GM19023 (cell line): ENCODE data around the gene DHX40.
"Not testable (repeated sequence)": the region's sequence is repeated elsewhere in the genome, so short reads cannot be mapped to it uniquely, and the experiment has no call there.

Experiments
- ATAC-seq: cut with Tn5 transposase; IDR thresholded peaks from one replicate; pipeline ENCODE4 v1.9.1; 2021; ENCODE audit warnings: mild to moderate bottlenecking, moderate library complexity; ENCODE audit not compliant: unreplicated experiment

DHX40 gene

GRCh38 chr17:59558953-59559352 lies 6.5 kb upstream of the DHX40 start:
- ATAC-seq, result no peak

GRCh38 chr17:59561042-59561441 lies 4.4 kb upstream of the DHX40 start:
- ATAC-seq, result no peak

GRCh38 chr17:59565959-59566324 lies 532 bp downstream of the DHX40 start:
- peak; percentile 32 for ATAC-seq

- ATAC-seq, result not testable (repeated sequence)
These were observed 3.7 kb downstream of the DHX40 start for GRCh38 chr17:59569151-59569550.

GRCh38 chr17:59572301-59572924 lies 7.0 kb downstream of the DHX40 start:
- no peak for ATAC-seq

GRCh38 chr17:59584168-59584567 lies 18.8 kb downstream of the DHX40 start:
- ATAC-seq, result not testable (repeated sequence)

- ATAC-seq, result no peak
These were observed 34.8 kb downstream of the DHX40 start for GRCh38 chr17:59600169-59600568.

- ATAC-seq, result no peak
These were observed 35.7 kb downstream of the DHX40 start for GRCh38 chr17:59601130-59601529.

- ATAC-seq, result no peak
These were observed 41.7 kb downstream of the DHX40 start for GRCh38 chr17:59607061-59607460.

GRCh38 chr17:59607817-59608403 lies 42.5 kb downstream of the DHX40 start:
- ATAC-seq, result no peak

- ATAC-seq, result no peak
These were observed 46.1 kb downstream of the DHX40 start for GRCh38 chr17:59611503-59611902.

GRCh38 chr17:59616253-59616920 lies 51.0 kb downstream of the DHX40 start:
- ATAC-seq, result no peak

- no peak for ATAC-seq
These were observed 51.8 kb downstream of the DHX40 start for GRCh38 chr17:59617156-59617732.

- no peak for ATAC-seq
These were observed 53.6 kb downstream of the DHX40 start for GRCh38 chr17:59619035-59619297.

- peak; percentile 83 for ATAC-seq
These were observed 54.1 kb downstream of the DHX40 start, which contains the start of gene CLTC for GRCh38 chr17:59619298-59620063. Gene CLTC (plus strand): TSS chr17:59619895. CDS start chr17:59620132, 237 bp downstream.

- no peak for ATAC-seq
These were observed 54.6 kb downstream of the DHX40 start for GRCh38 chr17:59620064-59620359.

- ATAC-seq, result no peak
These were observed 55.3 kb downstream of the DHX40 start for GRCh38 chr17:59620518-59621259.

GRCh38 chr17:59621771-59622170 lies 56.4 kb downstream of the DHX40 start:
- ATAC-seq, result no peak

GRCh38 chr17:59623151-59623550 lies 57.7 kb downstream of the DHX40 start:
- no peak for ATAC-seq

- no peak for ATAC-seq
These were observed 61.3 kb downstream of the DHX40 start for GRCh38 chr17:59626756-59627155.

GRCh38 chr17:59627274-59627673 lies 61.9 kb downstream of the DHX40 start:
- ATAC-seq, result no peak
